ENCODE results near the gene LCN6.

DNA sequence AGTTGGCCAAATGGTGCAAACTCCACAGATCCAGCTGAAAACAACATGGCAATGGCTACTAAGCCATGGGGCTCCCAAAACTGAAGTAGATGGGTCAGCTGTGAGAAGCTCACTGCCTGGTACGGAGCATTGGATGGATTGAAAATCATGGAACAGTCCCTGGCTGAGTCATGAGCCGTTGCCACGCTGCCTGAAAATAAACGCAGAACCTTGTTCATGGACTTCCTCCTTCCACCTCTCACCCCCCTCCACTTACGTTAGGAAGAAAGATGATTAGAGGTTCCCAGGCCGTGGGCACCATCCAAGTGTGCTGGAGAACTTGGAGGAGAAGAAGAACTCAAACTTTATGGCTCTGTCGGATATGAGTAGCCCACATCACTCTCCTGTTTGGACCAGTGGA, 42.8 kb downstream of the LCN6 start:
- TF ChIP-seq, protein P1, sequence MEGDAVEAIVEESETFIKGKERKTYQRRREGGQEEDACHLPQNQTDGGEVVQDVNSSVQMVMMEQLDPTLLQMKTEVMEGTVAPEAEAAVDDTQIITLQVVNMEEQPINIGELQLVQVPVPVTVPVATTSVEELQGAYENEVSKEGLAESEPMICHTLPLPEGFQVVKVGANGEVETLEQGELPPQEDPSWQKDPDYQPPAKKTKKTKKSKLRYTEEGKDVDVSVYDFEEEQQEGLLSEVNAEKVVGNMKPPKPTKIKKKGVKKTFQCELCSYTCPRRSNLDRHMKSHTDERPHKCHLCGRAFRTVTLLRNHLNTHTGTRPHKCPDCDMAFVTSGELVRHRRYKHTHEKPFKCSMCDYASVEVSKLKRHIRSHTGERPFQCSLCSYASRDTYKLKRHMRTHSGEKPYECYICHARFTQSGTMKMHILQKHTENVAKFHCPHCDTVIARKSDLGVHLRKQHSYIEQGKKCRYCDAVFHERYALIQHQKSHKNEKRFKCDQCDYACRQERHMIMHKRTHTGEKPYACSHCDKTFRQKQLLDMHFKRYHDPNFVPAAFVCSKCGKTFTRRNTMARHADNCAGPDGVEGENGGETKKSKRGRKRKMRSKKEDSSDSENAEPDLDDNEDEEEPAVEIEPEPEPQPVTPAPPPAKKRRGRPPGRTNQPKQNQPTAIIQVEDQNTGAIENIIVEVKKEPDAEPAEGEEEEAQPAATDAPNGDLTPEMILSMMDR (conservative IDR thresholded peaks at IDR 0.05; ENCODE audit: low read length), result no peak
- no peak for TF ChIP-seq EZH2phosphoT487 (IDR thresholded peaks at IDR 0.05; ENCODE audit: borderline replicate concordance)

All from Loucy (cell line).